ENCODE data around the gene ATP13A1. TPM values are rescaled to one million over a fixed set of nuclear protein-coding genes. Genes with fewer than 3 reads are reported as not detected.
A peak's percentile ranks its signal among the peaks of the same experiment; 100 is the strongest.
"Not testable (repeated sequence)": the region's sequence is repeated elsewhere in the genome, so short reads cannot be mapped to it uniquely, and the experiment has no call there.

The ATP13A1 gene
- total and polyA plus RNA-seq, 2 donors = 15.1 to 59.1 TPM

DNA sequence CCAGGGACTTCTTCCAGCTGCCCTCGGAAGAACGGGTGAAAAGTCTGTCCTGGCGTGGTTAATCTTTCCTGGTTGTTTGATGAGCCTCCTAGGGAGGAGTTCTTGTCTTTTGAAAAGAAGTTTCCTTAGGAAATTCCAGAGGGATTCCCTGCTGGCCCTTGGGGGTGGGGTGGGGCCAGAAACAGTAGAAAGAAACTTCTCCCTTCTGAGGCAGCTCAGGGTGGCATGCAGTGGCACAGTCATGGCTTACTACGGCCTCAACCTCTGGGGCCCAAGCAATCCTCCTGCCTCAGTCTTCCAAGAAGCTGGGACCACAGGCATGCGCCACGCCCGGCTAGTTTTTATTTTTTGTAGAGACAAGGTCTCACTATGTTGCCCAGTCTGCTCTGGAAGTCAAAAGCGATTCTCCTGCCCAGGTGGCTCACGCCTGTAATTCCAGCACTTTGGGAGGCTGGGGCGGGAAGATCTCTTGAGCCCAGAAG, 6.6 kb upstream of the ATP13A1 start:
- no peak for DNase-seq (ENCODE audit: low read depth in 6 of 9, low spot score in 9 of 9)
- 95% methylated on average over 10 of the region's 10 CpGs for WGBS
- peak overlapping the region; percentile 79 to 89 for H3K4me3 ChIP-seq (ENCODE audit: low read length in 2 of 2)
- H3K27ac ChIP-seq (ENCODE audit: low read depth in 1 of 2, low read length in 1 of 2) = peak overlapping the region in 1 of 2 donors; percentile 53
- peaks cover 17 to 71% of the 10 kb centered on the region in 2 donors for H3K9me3 ChIP-seq (ENCODE audit: control insufficient read depth in 2 of 2, insufficient read depth in 1 of 2, low read length in 1 of 2)
- H3K36me3 ChIP-seq (ENCODE audit: control insufficient read depth in 2 of 2, insufficient read depth in 2 of 2, low read length in 1 of 2) = peaks cover 42 to 43% of the 10 kb centered on the region in 2 donors
- H3K27me3 ChIP-seq (ENCODE audit: control insufficient read depth in 2 of 2, insufficient read depth in 1 of 2, low read length in 1 of 2) = no peaks in the 10 kb centered on the region
- peaks cover 15 to 26% of the 10 kb centered on the region in 2 donors for H3K4me1 ChIP-seq (ENCODE audit: control insufficient read depth in 2 of 2, insufficient read depth in 2 of 2, low read length in 2 of 2)

DNA sequence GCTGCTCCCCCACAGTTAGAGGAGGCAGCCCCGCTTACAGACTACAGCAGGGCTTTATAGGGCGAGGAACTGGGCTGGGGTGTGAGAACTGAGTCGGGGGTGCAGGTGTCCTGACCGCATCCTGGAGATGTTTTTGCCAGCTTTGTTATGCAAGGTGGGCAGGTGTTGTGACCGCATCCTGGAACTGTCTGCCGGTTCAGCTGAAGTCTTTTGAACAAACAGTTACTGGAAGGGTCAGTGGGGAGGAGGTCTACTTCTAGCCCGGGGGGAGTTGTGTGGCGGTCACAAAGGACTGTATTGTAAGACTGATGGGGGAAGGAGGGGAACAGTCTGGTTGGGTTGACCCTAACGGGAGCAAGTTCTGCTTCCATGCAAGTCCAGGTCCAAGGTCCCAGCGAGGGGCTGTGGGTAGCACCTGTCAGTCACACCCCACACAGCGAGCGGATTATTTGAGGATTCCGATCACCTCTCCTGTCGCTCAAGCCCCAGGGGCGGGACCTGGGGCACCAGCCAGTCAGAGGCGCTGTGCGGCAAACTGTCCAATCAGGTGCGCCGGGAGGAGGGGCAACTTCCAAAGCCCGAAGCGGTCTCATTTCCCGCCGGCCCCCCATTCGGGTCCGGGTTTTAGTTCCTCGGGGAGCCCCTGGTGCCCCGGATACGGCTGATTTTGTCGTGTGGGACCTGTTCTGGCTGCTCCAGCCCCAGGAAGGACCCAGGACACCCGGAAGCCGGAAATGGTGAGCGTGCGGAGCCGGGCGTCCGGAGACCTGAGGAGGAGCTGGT, 4.9 kb upstream of the ATP13A1 start, which contains the start of gene ZNF101:
Gene ZNF101 (plus strand): TSS at position 610 of the 783 bp plus-strand sequence. CDS start 125 bp downstream, at position 735.
- DNase-seq (ENCODE audit: low read depth in 6 of 9, low spot score in 9 of 9) = peak; percentile 88 to 98 (median 93)
- H3K4me1 ChIP-seq (ENCODE audit: control insufficient read depth in 2 of 2, insufficient read depth in 2 of 2, low read length in 2 of 2) = peaks cover 15 to 30% of the 10 kb centered on the region in 2 donors
- H3K4me3 ChIP-seq (ENCODE audit: low read length in 2 of 2) = peak within 1 kb of the TSS; percentile 79 to 89
- WGBS = under 1% methylated on average over 36 of the region's 36 CpGs
- H3K27ac ChIP-seq (ENCODE audit: low read depth in 1 of 2, low read length in 1 of 2) = peak within 1 kb of the TSS; percentile 94 to 99
- H3K9me3 ChIP-seq (ENCODE audit: control insufficient read depth in 2 of 2, insufficient read depth in 1 of 2, low read length in 1 of 2) = peaks cover 14 to 61% of the 10 kb centered on the region in 2 donors
- H3K36me3 ChIP-seq (ENCODE audit: control insufficient read depth in 2 of 2, insufficient read depth in 2 of 2, low read length in 1 of 2) = peaks cover 29 to 30% of the 10 kb centered on the region in 2 donors
- no peaks in the 10 kb centered on the region for H3K27me3 ChIP-seq (ENCODE audit: control insufficient read depth in 2 of 2, insufficient read depth in 1 of 2, low read length in 1 of 2)

GRCh38 chr19:19665420-19665948, 2.0 kb upstream of the ATP13A1 start:
- 96% methylated on average over 22 of the region's 22 CpGs for WGBS
- H3K27ac ChIP-seq (ENCODE audit: low read depth in 1 of 2, low read length in 1 of 2); H3K27me3 ChIP-seq (ENCODE audit: control insufficient read depth in 2 of 2, insufficient read depth in 1 of 2, low read length in 1 of 2); H3K4me3 ChIP-seq (ENCODE audit: low read length in 2 of 2); DNase-seq (ENCODE audit: low read depth in 6 of 9, low spot score in 9 of 9): not testable (repeated sequence)
- peaks cover 4 to 35% of the 10 kb centered on the region in 2 donors for H3K9me3 ChIP-seq (ENCODE audit: control insufficient read depth in 2 of 2, insufficient read depth in 1 of 2, low read length in 1 of 2)
- H3K36me3 ChIP-seq (ENCODE audit: control insufficient read depth in 2 of 2, insufficient read depth in 2 of 2, low read length in 1 of 2) = peaks cover 6 to 11% of the 10 kb centered on the region in 2 donors
- H3K4me1 ChIP-seq (ENCODE audit: control insufficient read depth in 2 of 2, insufficient read depth in 2 of 2, low read length in 2 of 2) = peaks cover 20 to 49% of the 10 kb centered on the region in 2 donors

DNA sequence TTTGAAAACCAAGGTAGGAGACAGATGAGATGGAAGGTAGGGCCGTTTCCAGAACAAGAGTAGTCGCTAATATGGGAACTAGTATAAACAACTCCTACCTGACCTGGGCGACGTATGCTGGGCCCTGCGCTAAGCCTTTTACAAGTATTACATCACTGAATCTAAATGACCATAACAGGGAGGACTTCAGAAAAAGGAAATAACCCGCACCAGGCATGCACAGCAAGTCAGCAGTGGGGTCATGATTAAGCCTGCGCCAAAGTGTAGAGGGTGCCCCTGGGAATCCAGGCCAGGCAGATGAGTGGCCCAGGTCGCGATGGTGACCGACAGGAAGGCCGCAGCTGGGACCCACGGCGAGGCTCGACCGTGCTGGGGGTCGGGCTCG, 613 bp downstream of the ATP13A1 start:
- DNase-seq (ENCODE audit: low read depth in 6 of 9, low spot score in 9 of 9) = no peak
- Histone ChIP-seq H3K27me3 (ENCODE audit: control insufficient read depth in 2 of 2, insufficient read depth in 1 of 2, low read length in 1 of 2) (no peaks in the 10 kb centered on the region), H3K4me3 (ENCODE audit: low read length in 2 of 2) (peak overlapping the region; percentile 67 to 97), H3K9me3 (ENCODE audit: control insufficient read depth in 2 of 2, insufficient read depth in 1 of 2, low read length in 1 of 2) (peaks cover 0 to 24% of the 10 kb centered on the region in 2 donors), H3K27ac (ENCODE audit: low read depth in 1 of 2, low read length in 1 of 2) (peak overlapping the region; percentile 86 to 99), H3K36me3 (ENCODE audit: control insufficient read depth in 2 of 2, insufficient read depth in 2 of 2, low read length in 1 of 2) (peaks cover 23 to 26% of the 10 kb centered on the region in 2 donors), H3K4me1 (ENCODE audit: control insufficient read depth in 2 of 2, insufficient read depth in 2 of 2, low read length in 2 of 2) (peaks cover 10 to 32% of the 10 kb centered on the region in 2 donors)
- 21% methylated on average over 17 of the region's 17 CpGs for WGBS

DNA sequence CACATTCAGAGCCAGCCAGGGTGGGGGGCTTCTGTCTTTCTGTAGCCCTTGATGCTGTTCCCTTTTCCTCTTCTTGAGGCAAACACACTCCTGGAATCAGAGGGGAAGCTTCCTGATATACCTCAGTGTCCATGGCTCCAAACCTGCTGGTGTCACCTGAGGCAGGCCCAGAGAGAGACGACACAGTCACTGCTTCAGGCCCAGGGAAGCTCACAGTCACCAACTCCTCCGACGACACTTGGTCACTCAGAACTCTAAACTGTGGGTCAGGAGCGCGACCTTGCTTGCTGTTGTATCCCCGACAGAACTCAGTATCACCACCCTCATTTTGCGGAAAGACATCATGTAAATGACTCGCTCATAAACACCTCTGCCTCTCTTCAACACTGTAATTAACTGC, 1.1 kb downstream of the ATP13A1 start:
- peaks cover 0 to 21% of the 10 kb centered on the region in 2 donors for H3K9me3 ChIP-seq (ENCODE audit: control insufficient read depth in 2 of 2, insufficient read depth in 1 of 2, low read length in 1 of 2)
- H3K27me3 ChIP-seq (ENCODE audit: control insufficient read depth in 2 of 2, insufficient read depth in 1 of 2, low read length in 1 of 2) = no peaks in the 10 kb centered on the region
- peak overlapping the region in 1 of 2 donors; percentile 86 for H3K27ac ChIP-seq (ENCODE audit: low read depth in 1 of 2, low read length in 1 of 2)
- no peak for DNase-seq (ENCODE audit: low read depth in 6 of 9, low spot score in 9 of 9)
- peak overlapping the region; percentile 67 to 97 for H3K4me3 ChIP-seq (ENCODE audit: low read length in 2 of 2)
- peaks cover 6 to 27% of the 10 kb centered on the region in 2 donors for H3K4me1 ChIP-seq (ENCODE audit: control insufficient read depth in 2 of 2, insufficient read depth in 2 of 2, low read length in 2 of 2)
- peaks cover 28 to 31% of the 10 kb centered on the region in 2 donors for H3K36me3 ChIP-seq (ENCODE audit: control insufficient read depth in 2 of 2, insufficient read depth in 2 of 2, low read length in 1 of 2)
- WGBS = 93% methylated on average over 8 of the region's 8 CpGs

- WGBS = 90% methylated on average over 18 of the region's 18 CpGs
- H3K27me3 ChIP-seq (ENCODE audit: control insufficient read depth in 2 of 2, insufficient read depth in 1 of 2, low read length in 1 of 2) = no peaks in the 10 kb centered on the region
- peaks cover 6 to 25% of the 10 kb centered on the region in 2 donors for H3K4me1 ChIP-seq (ENCODE audit: control insufficient read depth in 2 of 2, insufficient read depth in 2 of 2, low read length in 2 of 2)
- peaks cover 34 to 37% of the 10 kb centered on the region in 2 donors for H3K36me3 ChIP-seq (ENCODE audit: control insufficient read depth in 2 of 2, insufficient read depth in 2 of 2, low read length in 1 of 2)
- H3K4me3 ChIP-seq (ENCODE audit: low read length in 2 of 2) = peak overlapping the region in 1 of 2 donors; percentile 67
- peak overlapping the region in 1 of 2 donors; percentile 86 for H3K27ac ChIP-seq (ENCODE audit: low read depth in 1 of 2, low read length in 1 of 2)
- peaks cover 0 to 15% of the 10 kb centered on the region in 2 donors for H3K9me3 ChIP-seq (ENCODE audit: control insufficient read depth in 2 of 2, insufficient read depth in 1 of 2, low read length in 1 of 2)
- DNase-seq (ENCODE audit: low read depth in 6 of 9, low spot score in 9 of 9) = peak in 2 of 9 donors; percentile 24 to 56
These were observed 1.7 kb downstream of the ATP13A1 start for GRCh38 chr19:19661675-19662251.

DNA sequence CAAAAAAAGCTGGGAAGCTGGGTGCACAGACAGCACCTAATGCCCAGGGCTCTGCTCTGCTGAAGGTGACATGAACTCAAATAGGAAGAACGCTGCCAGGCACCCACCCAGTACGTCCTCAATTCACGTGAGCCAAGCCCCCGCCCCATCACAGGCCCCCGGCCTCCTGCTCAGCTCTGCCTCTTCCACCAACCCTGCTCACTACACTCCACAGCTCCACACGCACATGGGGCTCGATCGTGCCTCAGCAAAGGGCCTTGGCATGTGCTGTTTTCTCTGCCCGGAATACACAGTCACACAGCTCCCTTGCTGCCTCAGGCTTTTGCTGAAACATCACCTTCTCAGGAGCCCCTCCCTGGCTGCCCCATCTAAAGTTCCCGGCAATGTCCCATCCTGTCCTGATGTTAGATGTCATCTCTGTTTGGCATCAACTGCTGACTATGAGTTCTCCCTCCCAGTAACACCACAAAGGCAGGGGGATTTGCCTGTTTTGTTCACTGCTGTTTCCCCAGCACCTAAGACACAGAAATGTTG, 2.3 kb downstream of the ATP13A1 start:
- Histone ChIP-seq H3K9me3 (ENCODE audit: control insufficient read depth in 2 of 2, insufficient read depth in 1 of 2, low read length in 1 of 2) (peaks cover 0 to 9% of the 10 kb centered on the region in 2 donors), H3K4me3 (ENCODE audit: low read length in 2 of 2) (no peak overlapping the region), H3K27me3 (ENCODE audit: control insufficient read depth in 2 of 2, insufficient read depth in 1 of 2, low read length in 1 of 2) (no peaks in the 10 kb centered on the region), H3K4me1 (ENCODE audit: control insufficient read depth in 2 of 2, insufficient read depth in 2 of 2, low read length in 2 of 2) (peaks cover 6 to 23% of the 10 kb centered on the region in 2 donors), H3K36me3 (ENCODE audit: control insufficient read depth in 2 of 2, insufficient read depth in 2 of 2, low read length in 1 of 2) (peaks cover 39 to 42% of the 10 kb centered on the region in 2 donors), H3K27ac (ENCODE audit: low read depth in 1 of 2, low read length in 1 of 2) (peak overlapping the region in 1 of 2 donors; percentile 14)
- DNase-seq (ENCODE audit: low read depth in 6 of 9, low spot score in 9 of 9) = no peak
- WGBS = 96% methylated on average over 10 of the region's 10 CpGs

DNA sequence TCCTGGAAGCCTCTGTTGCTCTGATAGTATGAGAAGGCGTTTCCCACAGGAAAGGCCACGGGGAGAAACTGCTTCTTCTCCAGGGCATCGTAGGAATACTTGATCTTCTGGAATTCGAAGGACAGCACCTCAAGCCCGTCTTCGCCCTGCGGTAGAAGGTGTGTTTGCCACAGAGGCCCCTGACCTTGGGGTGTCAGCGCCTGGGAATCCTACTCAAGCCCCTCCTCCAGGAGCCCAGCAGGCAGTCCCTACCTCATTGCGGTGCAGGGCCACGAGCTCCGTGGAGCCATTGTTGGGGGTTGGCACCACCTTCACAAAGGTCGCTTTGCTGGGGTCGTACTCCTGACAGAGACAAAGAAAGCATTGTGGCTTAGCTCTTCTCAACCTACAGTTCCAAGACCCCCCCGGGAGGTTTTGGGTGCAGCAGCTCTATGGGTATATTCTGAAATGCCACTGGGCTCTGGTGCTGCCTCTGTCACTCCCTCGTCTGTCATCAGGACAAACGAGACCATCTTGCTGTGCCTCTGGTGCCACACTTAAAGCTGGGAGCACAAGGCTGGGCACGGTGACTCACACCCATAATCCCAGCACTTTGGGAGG, 3.7 kb downstream of the ATP13A1 start:
- peaks cover 6 to 23% of the 10 kb centered on the region in 2 donors for H3K4me1 ChIP-seq (ENCODE audit: control insufficient read depth in 2 of 2, insufficient read depth in 2 of 2, low read length in 2 of 2)
- no peaks in the 10 kb centered on the region for H3K27me3 ChIP-seq (ENCODE audit: control insufficient read depth in 2 of 2, insufficient read depth in 1 of 2, low read length in 1 of 2)
- peaks cover 0 to 3% of the 10 kb centered on the region in 2 donors for H3K9me3 ChIP-seq (ENCODE audit: control insufficient read depth in 2 of 2, insufficient read depth in 1 of 2, low read length in 1 of 2)
- no peak overlapping the region for H3K4me3 ChIP-seq (ENCODE audit: low read length in 2 of 2)
- 97% methylated on average over 17 of the region's 17 CpGs for WGBS
- peaks cover 54 to 57% of the 10 kb centered on the region in 2 donors for H3K36me3 ChIP-seq (ENCODE audit: control insufficient read depth in 2 of 2, insufficient read depth in 2 of 2, low read length in 1 of 2)
- H3K27ac ChIP-seq (ENCODE audit: low read depth in 1 of 2, low read length in 1 of 2) = no peak overlapping the region
- DNase-seq (ENCODE audit: low read depth in 6 of 9, low spot score in 9 of 9) = no peak

Measured in thymus (tissue), 11 donors.